Nasal cavity respiratory epithelium epithelial cell of viscerocranial mucosa (primary cell): ENCODE measurements around the gene CETN1. TPM values are rescaled to one million over a fixed set of nuclear protein-coding genes. Genes with fewer than 3 reads are reported as not detected.

Experiments used
- total RNA-seq: library from RNA; depleted of rRNA; stranded (reverse); fragments of >200 nt; gene quantifications from 2 replicates; pipeline ENCODE4 v1.2.3, GENCODE V29; 2014

CETN1 gene
- total RNA-seq, result not detected in 2 replicates

DNA sequence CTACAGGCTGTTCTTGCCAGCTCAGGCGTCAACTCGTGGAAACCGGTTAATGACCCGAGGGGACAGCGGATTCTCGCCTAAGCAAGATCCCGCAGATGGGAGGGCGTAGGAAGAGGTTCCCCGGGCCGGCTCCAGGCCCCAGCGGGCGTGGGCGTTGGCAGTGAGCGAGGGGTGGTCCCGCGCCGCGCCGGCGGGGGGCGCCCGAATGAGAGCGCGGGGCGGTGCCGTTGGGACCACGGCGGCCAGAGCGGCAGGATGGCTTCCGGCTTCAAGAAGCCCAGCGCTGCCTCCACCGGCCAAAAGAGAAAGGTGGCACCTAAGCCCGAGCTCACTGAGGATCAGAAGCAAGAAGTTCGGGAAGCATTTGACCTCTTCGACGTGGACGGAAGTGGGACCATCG is at the start of gene CETN1:
Gene CETN1 (plus strand): TSS at position 227 of the 400 bp plus-strand sequence. CDS start 29 bp downstream, at position 256.

Other genes with a start within 250 kb of the CETN1 start
- not detected in 2 replicates for gene COLEC12, start 79.7 kb upstream of the CETN1 start, total RNA-seq
- gene CLUL1, start 16.6 kb downstream of the CETN1 start, total RNA-seq, result under 0.01 and 0.50 TPM in 2 replicates
- 6.8 and 6.9 TPM in 2 replicates for gene TYMS, start 77.3 kb downstream of the CETN1 start, total RNA-seq
- gene ENOSF1, start 132.2 kb downstream of the CETN1 start, total RNA-seq, result 23.6 and 31.5 TPM in 2 replicates
- 162 and 241 TPM in 2 replicates for gene YES1, start 231.9 kb downstream of the CETN1 start, total RNA-seq